Duodenal mucosa (tissue), 2 donors: ENCODE results near the gene LAMP5.

ENCODE experiments used
- H3K27ac ChIP-seq: one replicate; pipeline ENCODE4 v1.7.0; 2013; ENCODE audit warnings: low read depth, low read length
- H3K27me3 ChIP-seq, 2 donors: one replicate each; pipeline ENCODE4 v1.7.0; 2013; ENCODE audit warnings: low read length in 2 of 2, control low read depth in 1 of 2; ENCODE audit not compliant: insufficient read depth in 2 of 2, control insufficient read depth in 1 of 2
- H3K36me3 ChIP-seq, 2 donors: one replicate each; pipeline ENCODE4 v1.7.0; 2013; ENCODE audit warnings: low read length in 2 of 2, control low read depth in 1 of 2; ENCODE audit not compliant: insufficient read depth in 2 of 2, control insufficient read depth in 1 of 2
- H3K4me1 ChIP-seq, 2 donors: one replicate each; pipeline ENCODE4 v1.7.0; 2013; ENCODE audit warnings: low read length in 2 of 2, control low read depth in 1 of 2; ENCODE audit not compliant: insufficient read depth in 2 of 2, control insufficient read depth in 1 of 2
- H3K4me3 ChIP-seq, 2 donors: one replicate each; pipeline ENCODE4 v1.7.0; 2013; ENCODE audit warnings: low read length in 2 of 2, low read depth in 1 of 2
- H3K9ac ChIP-seq, 2 donors: one replicate each; pipeline ENCODE4 v1.7.0; 2013; ENCODE audit warnings: low read length in 2 of 2, low read depth in 1 of 2
- H3K9me3 ChIP-seq, 2 donors: one replicate each; pipeline ENCODE4 v1.7.0; 2013; ENCODE audit warnings: low read length in 2 of 2, control low read depth in 1 of 2; ENCODE audit not compliant: control insufficient read depth in 1 of 2

The LAMP5 gene

DNA sequence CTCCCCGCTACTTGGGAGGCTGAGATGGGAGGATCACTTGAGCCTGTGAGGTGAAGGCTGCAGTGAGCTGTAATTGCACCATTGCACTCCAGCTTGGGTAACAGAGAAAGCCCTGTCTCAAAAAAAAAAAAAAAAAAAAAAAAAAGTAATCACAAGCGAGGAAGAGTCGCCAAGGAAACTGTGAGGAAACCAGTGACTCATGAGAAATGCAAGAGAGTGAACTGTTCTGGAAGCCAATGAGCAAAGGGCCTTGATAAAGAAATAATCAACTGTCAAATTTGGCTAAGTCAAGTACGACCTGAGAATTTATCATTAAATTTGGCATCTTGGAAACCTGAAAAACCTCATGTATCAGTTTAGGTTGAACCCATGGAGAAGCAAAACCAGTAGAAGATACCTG lies 16.1 kb upstream of the LAMP5 start:
- Histone ChIP-seq H3K36me3 (no peaks in the 10 kb centered on the region), H3K27me3 (no peaks in the 10 kb centered on the region), H3K4me3 (no peak overlapping the region), H3K9ac (no peak overlapping the region), H3K27ac (no peak overlapping the region), H3K9me3 (no peaks in the 10 kb centered on the region), H3K4me1 (peaks cover 0 to 6% of the 10 kb centered on the region in 2 donors)

DNA sequence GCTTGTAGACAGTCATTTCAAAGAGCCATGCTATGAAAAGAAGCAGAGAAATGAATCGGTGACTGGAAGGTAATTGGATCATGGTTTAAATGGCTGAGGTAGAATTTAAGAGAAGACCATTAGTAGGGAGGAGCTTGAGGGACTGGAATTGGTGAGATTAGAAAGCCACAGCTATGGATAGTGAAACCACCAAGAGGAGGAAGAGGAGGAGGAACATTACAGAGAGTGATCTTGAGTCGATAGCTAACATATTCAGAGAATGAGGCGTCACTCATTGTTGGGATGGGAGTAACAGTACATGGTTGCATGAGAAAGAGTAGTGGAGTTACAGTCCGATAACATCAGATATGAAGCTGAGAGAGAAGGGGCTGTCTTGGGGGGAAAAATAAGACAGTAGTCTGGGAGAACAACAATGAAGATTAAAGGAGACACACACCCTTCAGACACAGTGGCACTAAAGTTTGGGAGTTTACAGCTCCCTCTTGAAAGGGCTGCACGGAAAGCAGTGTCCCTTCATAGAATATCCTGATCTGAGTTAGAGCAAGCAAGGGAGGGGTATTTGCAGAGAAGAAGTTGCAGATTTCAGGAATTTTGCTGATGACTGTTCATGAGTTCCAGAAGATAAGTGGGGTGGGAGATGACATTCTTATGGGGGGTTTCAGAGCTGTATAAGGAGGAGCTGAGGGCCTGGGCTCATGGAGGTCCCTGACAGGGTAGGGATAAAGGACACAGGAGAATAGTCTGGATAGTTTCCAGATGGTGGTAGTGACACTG lies 15.1 kb upstream of the LAMP5 start:
- Histone ChIP-seq H3K9ac (no peak overlapping the region), H3K27me3 (no peaks in the 10 kb centered on the region), H3K36me3 (no peaks in the 10 kb centered on the region), H3K27ac (no peak overlapping the region), H3K9me3 (no peaks in the 10 kb centered on the region), H3K4me3 (no peak overlapping the region), H3K4me1 (peaks cover 0 to 6% of the 10 kb centered on the region in 2 donors)

DNA sequence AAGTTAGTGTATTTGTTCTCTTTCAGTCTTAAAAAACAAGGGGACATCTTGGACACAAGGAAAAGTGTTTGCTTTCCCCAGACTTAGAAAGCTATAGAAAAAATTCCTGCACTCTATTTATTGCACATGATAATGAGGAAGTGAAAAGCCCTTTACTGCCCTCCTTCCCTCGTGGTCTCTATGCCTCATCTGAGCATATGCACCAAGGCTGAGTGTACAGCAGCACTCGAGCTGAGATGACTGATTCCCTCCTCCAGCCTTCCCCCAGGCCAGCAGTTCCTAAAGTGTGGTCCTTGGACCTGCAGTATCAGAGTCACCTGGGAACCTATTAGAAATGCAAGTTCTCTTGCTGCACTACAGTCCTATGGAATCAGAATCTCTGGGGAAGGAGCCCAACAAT lies 14.3 kb upstream of the LAMP5 start:
- Histone ChIP-seq H3K4me3 (no peak overlapping the region), H3K27me3 (no peaks in the 10 kb centered on the region), H3K9me3 (no peaks in the 10 kb centered on the region), H3K27ac (no peak overlapping the region), H3K9ac (no peak overlapping the region), H3K4me1 (peaks cover 0 to 6% of the 10 kb centered on the region in 2 donors), H3K36me3 (no peaks in the 10 kb centered on the region)

DNA sequence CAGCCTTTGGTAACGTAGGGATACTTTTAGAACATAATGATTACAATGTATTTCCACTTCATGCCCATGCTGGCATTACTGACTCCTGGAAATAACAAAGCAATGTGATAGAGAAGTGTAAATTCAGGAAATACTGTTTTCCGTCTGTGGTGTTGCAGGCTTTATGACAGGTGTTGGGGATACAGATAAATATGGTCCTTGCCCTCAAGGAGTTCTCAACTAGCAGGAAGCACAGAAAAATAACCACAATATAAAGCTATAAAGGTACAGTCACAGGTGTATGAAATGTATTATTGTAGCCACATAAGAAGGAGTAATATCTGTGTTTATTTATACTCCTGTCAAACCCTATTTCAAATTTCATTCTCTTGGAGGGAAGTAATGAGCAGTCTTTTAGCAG lies 12.9 kb upstream of the LAMP5 start:
- Histone ChIP-seq H3K4me3 (no peak overlapping the region), H3K36me3 (no peaks in the 10 kb centered on the region), H3K27ac (no peak overlapping the region), H3K27me3 (peaks cover 11 to 12% of the 10 kb centered on the region in 2 donors), H3K4me1 (peaks cover 0 to 6% of the 10 kb centered on the region in 2 donors), H3K9me3 (no peaks in the 10 kb centered on the region), H3K9ac (no peak overlapping the region)

DNA sequence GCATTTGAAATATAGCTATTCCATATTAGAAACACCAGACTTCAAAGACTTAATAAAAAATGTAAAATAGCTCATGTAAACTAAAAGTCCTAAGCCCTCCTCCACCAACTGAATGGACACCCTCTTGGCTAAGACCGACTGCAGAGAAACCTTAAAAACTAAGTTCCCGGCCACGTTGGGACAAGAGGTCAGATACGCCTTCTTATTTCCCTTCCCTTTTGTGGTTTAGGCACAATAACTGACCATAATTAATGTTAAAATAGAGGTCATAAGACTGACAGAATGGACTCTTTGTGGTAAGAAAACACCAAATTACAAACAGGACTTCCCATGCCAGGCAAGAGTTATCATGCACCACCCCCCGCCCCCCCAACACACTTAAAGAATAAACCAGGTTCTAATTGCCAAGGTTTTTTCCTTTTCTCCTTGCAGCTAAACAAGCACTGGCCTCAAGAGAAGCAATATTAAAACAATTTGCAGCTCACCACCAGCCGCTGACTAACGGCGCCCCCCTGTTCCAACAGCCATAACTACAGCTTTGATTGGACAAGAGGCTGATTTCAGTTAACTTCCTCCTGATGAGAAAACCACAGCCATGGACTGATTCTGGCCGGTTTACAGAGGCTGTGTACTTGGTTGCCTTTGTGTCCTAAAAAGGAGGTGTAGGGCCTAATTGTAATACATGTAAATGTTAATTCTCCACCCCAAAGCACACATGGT lies 10.7 kb upstream of the LAMP5 start:
- Histone ChIP-seq H3K9ac (no peak overlapping the region), H3K36me3 (no peaks in the 10 kb centered on the region), H3K9me3 (no peaks in the 10 kb centered on the region), H3K27me3 (peaks cover 24 to 32% of the 10 kb centered on the region in 2 donors), H3K27ac (no peak overlapping the region), H3K4me3 (no peak overlapping the region), H3K4me1 (peaks cover 0 to 6% of the 10 kb centered on the region in 2 donors)

DNA sequence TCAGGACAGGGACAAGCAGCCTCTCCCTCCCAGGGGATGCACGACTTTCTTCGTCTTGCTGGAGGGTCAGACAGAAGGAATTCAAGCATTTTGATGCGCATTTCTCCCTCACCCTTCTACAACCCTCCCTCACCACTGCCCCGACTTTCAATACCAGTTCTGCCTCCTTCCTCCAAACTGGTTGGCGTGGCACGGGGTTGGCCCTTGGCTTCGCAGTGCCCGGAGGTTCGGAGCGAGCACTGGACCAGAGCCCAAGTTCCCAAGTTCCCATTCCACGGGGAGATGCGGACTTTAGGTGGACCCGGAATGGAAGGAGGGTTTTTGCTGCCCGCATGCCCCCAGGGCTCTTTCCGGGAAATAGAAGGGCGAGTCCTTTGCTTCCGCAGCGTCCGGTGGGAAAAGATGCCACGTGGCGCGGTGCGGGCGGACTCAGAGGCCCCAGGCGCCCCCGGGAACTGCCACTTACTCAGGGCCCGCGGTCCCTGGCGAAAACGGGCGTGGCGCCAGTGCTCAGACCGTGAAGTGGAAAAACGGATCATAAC lies 8.0 kb upstream of the LAMP5 start:
- no peak overlapping the region for H3K4me3 ChIP-seq
- peaks cover 35 to 43% of the 10 kb centered on the region in 2 donors for H3K27me3 ChIP-seq
- no peaks in the 10 kb centered on the region for H3K9me3 ChIP-seq
- H3K27ac ChIP-seq = no peak overlapping the region
- no peaks in the 10 kb centered on the region for H3K4me1 ChIP-seq
- H3K9ac ChIP-seq = no peak overlapping the region
- no peaks in the 10 kb centered on the region for H3K36me3 ChIP-seq

DNA sequence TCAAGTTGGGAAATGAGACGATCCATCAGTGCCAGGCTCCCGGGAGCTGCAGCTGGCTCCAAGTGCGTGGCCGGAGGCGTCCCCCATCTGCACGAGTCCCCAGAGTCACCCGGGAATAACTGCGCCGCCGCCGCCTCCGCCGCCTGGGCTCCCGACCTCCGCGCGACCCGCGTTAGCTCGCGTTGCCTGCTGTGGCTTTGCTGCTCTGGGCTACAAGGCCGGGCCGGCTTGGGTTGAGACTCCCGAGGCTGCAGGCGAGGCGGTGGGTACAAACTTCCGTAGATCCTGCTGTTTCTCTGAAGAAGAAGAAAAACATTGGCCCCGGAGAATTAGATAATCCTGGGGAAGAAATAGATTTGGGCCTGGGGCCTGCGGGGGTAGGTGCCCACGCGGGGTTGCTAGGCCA lies 7.4 kb upstream of the LAMP5 start:
- H3K4me1 ChIP-seq = no peaks in the 10 kb centered on the region
- no peak overlapping the region for H3K9ac ChIP-seq
- H3K36me3 ChIP-seq = no peaks in the 10 kb centered on the region
- peaks cover 35 to 43% of the 10 kb centered on the region in 2 donors for H3K27me3 ChIP-seq
- H3K9me3 ChIP-seq = no peaks in the 10 kb centered on the region
- H3K4me3 ChIP-seq = no peak overlapping the region
- no peak overlapping the region for H3K27ac ChIP-seq

DNA sequence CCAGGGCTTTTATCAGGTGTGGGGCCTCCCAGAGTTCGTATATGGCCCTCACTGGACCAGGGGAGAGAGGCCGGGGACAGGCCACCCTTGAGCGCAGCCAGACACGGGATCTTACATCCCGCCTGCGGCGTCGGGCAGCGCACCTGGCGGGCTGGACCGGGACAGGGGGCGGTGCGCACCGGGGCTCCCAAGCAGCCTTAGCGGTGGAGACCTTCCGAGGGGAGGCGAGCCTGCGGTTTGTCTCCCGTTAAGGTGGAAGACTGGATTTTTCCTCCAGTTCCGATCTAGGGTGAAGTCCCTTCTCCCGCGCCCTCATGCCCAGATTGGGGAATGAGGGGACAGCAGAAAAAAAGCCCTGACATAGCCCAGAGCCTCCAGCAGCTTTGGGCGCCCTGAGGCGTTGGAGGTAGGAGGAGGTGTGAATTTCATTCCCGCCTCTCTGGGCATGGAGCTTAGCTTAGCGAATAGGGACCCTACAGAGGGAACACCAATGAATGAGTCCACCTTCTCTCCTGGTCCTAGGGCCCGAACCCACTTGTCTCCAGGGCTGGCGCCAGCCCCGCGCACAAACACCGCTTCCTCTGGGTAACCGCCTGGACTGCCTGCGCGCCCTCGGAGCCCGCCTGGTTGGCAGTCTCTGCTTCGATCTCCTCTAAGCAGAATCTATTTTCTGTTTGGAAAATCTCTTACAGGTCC lies 6.7 kb upstream of the LAMP5 start:
- Histone ChIP-seq H3K4me1 (no peaks in the 10 kb centered on the region), H3K27me3 (peaks cover 35 to 43% of the 10 kb centered on the region in 2 donors), H3K9me3 (no peaks in the 10 kb centered on the region)

DNA sequence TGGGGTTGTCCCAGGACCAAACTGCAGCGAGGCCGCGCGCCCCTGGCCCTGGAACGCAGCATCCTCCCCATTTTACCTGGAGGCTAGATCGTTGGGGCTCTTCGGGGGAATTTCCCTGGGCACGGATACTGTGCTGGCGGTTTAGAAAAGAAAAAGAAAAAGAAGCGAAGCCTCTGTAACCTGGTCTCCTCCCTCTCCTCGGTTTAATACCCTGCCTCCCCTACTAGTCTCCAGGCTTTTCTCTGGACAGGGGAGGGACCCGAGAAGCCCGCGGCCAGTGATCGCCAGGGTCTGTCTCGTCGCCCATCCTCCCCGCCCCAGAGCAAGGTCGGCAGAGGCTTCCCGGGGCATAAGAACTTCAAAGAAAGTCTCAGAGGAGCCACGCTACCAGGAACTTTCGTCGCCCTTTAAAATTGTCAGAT lies 6.1 kb upstream of the LAMP5 start:
- Histone ChIP-seq H3K27ac (no peak overlapping the region), H3K4me1 (no peaks in the 10 kb centered on the region), H3K36me3 (no peaks in the 10 kb centered on the region), H3K9me3 (no peaks in the 10 kb centered on the region), H3K27me3 (peaks cover 35 to 43% of the 10 kb centered on the region in 2 donors), H3K4me3 (no peak overlapping the region), H3K9ac (no peak overlapping the region)

More for the DNA sequence above, 6.7 kb upstream of the LAMP5 start:
- Histone ChIP-seq H3K27ac (no peak overlapping the region), H3K9ac (no peak overlapping the region), H3K36me3 (no peaks in the 10 kb centered on the region), H3K4me3 (no peak overlapping the region)
